ENCODE data around the gene PTPN2. TPM values are rescaled to one million over a fixed set of nuclear protein-coding genes. Genes with fewer than 3 reads are reported as not detected.

The PTPN2 gene
- polyA plus RNA-seq, 2 of the 4 experiments (the other 2 are of a cell fraction) = 23.0 to 32.4 TPM

- ChIA-PET POLR2A (no interaction called here), CTCF (interaction anchor here (1.0 to 4.8 kb wide), 3 partner anchors 25 to 183 kb away, joined by 4 to 17 read pairs (median 12); no protein-coding TSS in a partner anchor)
- Histone ChIP-seq H3K9me3 (no peaks in the 10 kb centered on the region), H3K4me1 (no peaks in the 10 kb centered on the region), H3K4me3 (no peak overlapping the region), H3K27ac (no peak overlapping the region), H3K4me2 (no peak overlapping the region)
- ATAC-seq (no peak), FAIRE-seq (no peak), DNase-seq (ENCODE audit: low read depth in 1 of 2, low spot score in 1 of 2) (no peak)
- TF ChIP-seq PBX3 (IDR thresholded peaks at IDR 0.05) (no peak), NPAS2 (CRISPR knock-in tag; IDR thresholded peaks at IDR 0.05; ENCODE audit: borderline replicate concordance) (no peak), HOXA7 (CRISPR knock-in tag; IDR thresholded peaks at IDR 0.05) (no peak), RFX5 (IDR thresholded peaks at IDR 0.05) (no peak), HOXB5 (CRISPR knock-in tag; IDR thresholded peaks at IDR 0.05) (no peak), ESRRA (IDR thresholded peaks at IDR 0.05; ENCODE audit: borderline replicate concordance, low read length) (no peak), HMGXB4 (CRISPR knock-in tag; IDR thresholded peaks at IDR 0.05; ENCODE audit: borderline replicate concordance) (no peak), FOSL2 (IDR thresholded peaks at IDR 0.05) (no peak), FOSL2 (CRISPR knock-in tag; IDR thresholded peaks at IDR 0.05) (no peak), HDAC2 (IDR thresholded peaks at IDR 0.05) (no peak), NFE2L2 (conservative IDR thresholded peaks at IDR 0.05; ENCODE audit: low read length) (no peak), JUN (IDR thresholded peaks at IDR 0.05) (no peak), MAZ (IDR thresholded peaks at IDR 0.05; ENCODE audit: borderline replicate concordance, low read depth, low read length) (no peak), RCOR1 (IDR thresholded peaks at IDR 0.05; ENCODE audit: low read depth, low read length) (no peak), REST (IDR thresholded peaks at IDR 0.05) (no peak), BHLHE40 (IDR thresholded peaks at IDR 0.05; ENCODE audit: low read depth, low read length) (no peak), RNF2 (IDR thresholded peaks at IDR 0.05; ENCODE audit: borderline replicate concordance, low read depth) (no peak), PHF8 (IDR thresholded peaks at IDR 0.05; ENCODE audit: borderline replicate concordance, low read depth) (no peak), ZSCAN20 (CRISPR knock-in tag; IDR thresholded peaks at IDR 0.05) (no peak), ZFP36 (IDR thresholded peaks at IDR 0.05; ENCODE audit: borderline replicate concordance, partially characterized antibody) (no peak), FOXS1 (CRISPR knock-in tag; IDR thresholded peaks at IDR 0.05) (no peak)
- 75% methylated on average over 5 of the region's 5 CpGs for WGBS (ENCODE audit: missing lambda C conversion rate)
Observed at GRCh38 chr18:12751503-12751884, 132.5 kb downstream of the PTPN2 start.
